Activated T-cell treated with anti-CD3 and anti-CD28 coated beads, Interleukin-2, amount 50 U/mL, for 72 hours (primary cell): Measurements from ENCODE around the gene AAMP. TPM values are rescaled to one million over a fixed set of nuclear protein-coding genes. Genes with fewer than 3 reads are reported as not detected.
A peak's percentile ranks its signal among the peaks of the same experiment; 100 is the strongest.

Experiments used
- ATAC-seq, 2 donors: fragments of 150-1000 bp; cut with Tn5 transposase; replicated peaks in 1 of 2; 2 replicates each; pipeline ENCODE4 v1.10.0; 2021; ENCODE audit warnings: moderate library complexity in 2 of 2, mild to moderate bottlenecking in 1 of 2
- DNase-seq, 2 donors: peaks; one replicate each; pipeline ENCODE4 v3.0.0; 2021 to 2022; ENCODE audit warnings: mixed read lengths in 1 of 2
- H3K27ac Mint-ChIP-seq: one replicate; pipeline ENCODE4 v1.8.0; 2022; ENCODE audit warnings: mild to moderate bottlenecking, moderate library complexity, mixed read lengths
- H3K27me3 Mint-ChIP-seq: one replicate; pipeline ENCODE4 v1.8.0; 2022; ENCODE audit warnings: low read depth, mixed read lengths
- H3K36me3 Mint-ChIP-seq, 2 donors: one replicate each; pipeline ENCODE4 v1.8.0; 2022; ENCODE audit warnings: mixed read lengths in 2 of 2, mild to moderate bottlenecking in 1 of 2; ENCODE audit not compliant: insufficient read depth in 2 of 2
- H3K4me1 Mint-ChIP-seq: one replicate; pipeline ENCODE4 v1.8.0; 2022; ENCODE audit warnings: low read depth, mixed read lengths
- H3K4me3 Mint-ChIP-seq, 2 donors: one replicate each; pipeline ENCODE4 v1.8.0; 2022; ENCODE audit warnings: mild to moderate bottlenecking in 2 of 2, mixed read lengths in 2 of 2, moderate library complexity in 2 of 2
- H3K9me3 Mint-ChIP-seq, 2 donors: one replicate each; pipeline ENCODE4 v1.8.0; 2022; ENCODE audit warnings: mixed read lengths in 2 of 2
- total RNA-seq, 2 donors: library from RNA; stranded (reverse); gene quantifications; one replicate each; pipeline ENCODE4 v1.2.3, GENCODE V29; 2022

The AAMP gene
- total RNA-seq, 2 donors from 2014 or later, result 51.7 to 63.0 TPM

GRCh38 chr2:218257390-218257981 lies 12.5 kb downstream of the AAMP start:
- H3K27ac Mint-ChIP-seq, result peak overlapping the region; percentile 90
- ATAC-seq (peak; percentile 66 to 72), DNase-seq (peak; percentile 74 to 84)
- H3K4me3 Mint-ChIP-seq, result peak overlapping the region; percentile 45 to 56
- H3K4me1 Mint-ChIP-seq, result peaks cover 41% of the 10 kb centered on the region
- peaks cover 6 to 7% of the 10 kb centered on the region in 2 donors for H3K36me3 Mint-ChIP-seq
- no peaks in the 10 kb centered on the region for H3K9me3 Mint-ChIP-seq
- no peaks in the 10 kb centered on the region for H3K27me3 Mint-ChIP-seq

GRCh38 chr2:218256612-218257350 lies 13.2 kb downstream of the AAMP start:
- no peak for ATAC-seq
- Mint-ChIP-seq H3K9me3 (no peaks in the 10 kb centered on the region), H3K36me3 (peaks cover 7 to 9% of the 10 kb centered on the region in 2 donors), H3K4me3 (no peak overlapping the region), H3K4me1 (peaks cover 45% of the 10 kb centered on the region), H3K27me3 (no peaks in the 10 kb centered on the region), H3K27ac (peak overlapping the region; percentile 36)
- no peak for DNase-seq

- Mint-ChIP-seq H3K4me1 (peaks cover 45% of the 10 kb centered on the region), H3K4me3 (no peak overlapping the region), H3K27ac (peak overlapping the region; percentile 61), H3K36me3 (peaks cover 9 to 10% of the 10 kb centered on the region in 2 donors), H3K9me3 (no peaks in the 10 kb centered on the region), H3K27me3 (no peaks in the 10 kb centered on the region)
- ATAC-seq, result peak; percentile 43
- no peak for DNase-seq
Observed at GRCh38 chr2:218255446-218255845, 14.5 kb downstream of the AAMP start.

GRCh38 chr2:218253232-218253625 lies 16.7 kb downstream of the AAMP start:
- Mint-ChIP-seq H3K4me3 (no peak overlapping the region), H3K4me1 (peaks cover 45% of the 10 kb centered on the region), H3K36me3 (peaks cover 16 to 27% of the 10 kb centered on the region in 2 donors), H3K27ac (peak overlapping the region; percentile 6), H3K9me3 (no peaks in the 10 kb centered on the region), H3K27me3 (no peaks in the 10 kb centered on the region)
- ATAC-seq (no peak), DNase-seq (no peak)

GRCh38 chr2:218252509-218253231 lies 17.3 kb downstream of the AAMP start:
- peaks cover 43% of the 10 kb centered on the region for H3K4me1 Mint-ChIP-seq
- peak overlapping the region; percentile 49 for H3K27ac Mint-ChIP-seq
- H3K4me3 Mint-ChIP-seq, result no peak overlapping the region
- no peaks in the 10 kb centered on the region for H3K9me3 Mint-ChIP-seq
- DNase-seq, result no peak
- H3K27me3 Mint-ChIP-seq, result no peaks in the 10 kb centered on the region
- peak; percentile 18 to 25 for ATAC-seq
- H3K36me3 Mint-ChIP-seq, result peaks cover 19 to 29% of the 10 kb centered on the region in 2 donors

GRCh38 chr2:218249691-218250090 lies 20.2 kb downstream of the AAMP start:
- Mint-ChIP-seq H3K27me3 (no peaks in the 10 kb centered on the region), H3K4me1 (peaks cover 24% of the 10 kb centered on the region), H3K27ac (peak overlapping the region; percentile 63), H3K36me3 (peaks cover 15 to 43% of the 10 kb centered on the region in 2 donors), H3K9me3 (no peaks in the 10 kb centered on the region), H3K4me3 (no peak overlapping the region)
- no peak for DNase-seq
- no peak for ATAC-seq

- peaks cover 16 to 63% of the 10 kb centered on the region in 2 donors for H3K36me3 Mint-ChIP-seq
- H3K9me3 Mint-ChIP-seq, result no peaks in the 10 kb centered on the region
- H3K4me1 Mint-ChIP-seq, result peaks cover 15% of the 10 kb centered on the region
- H3K4me3 Mint-ChIP-seq, result no peak overlapping the region
- H3K27ac Mint-ChIP-seq, result peak overlapping the region; percentile 76
- H3K27me3 Mint-ChIP-seq, result no peaks in the 10 kb centered on the region
- ATAC-seq, result peak; percentile 32 to 45
- DNase-seq, result no peak
Observed at GRCh38 chr2:218245214-218245613, 24.7 kb downstream of the AAMP start.

GRCh38 chr2:218244665-218245064 lies 25.3 kb downstream of the AAMP start:
- Mint-ChIP-seq H3K4me3 (no peak overlapping the region), H3K4me1 (peaks cover 15% of the 10 kb centered on the region), H3K36me3 (peaks cover 13 to 58% of the 10 kb centered on the region in 2 donors), H3K27me3 (no peaks in the 10 kb centered on the region), H3K27ac (peak overlapping the region; percentile 76), H3K9me3 (no peaks in the 10 kb centered on the region)
- no peak for ATAC-seq
- DNase-seq, result no peak

GRCh38 chr2:218244204-218244603 lies 25.7 kb downstream of the AAMP start:
- Mint-ChIP-seq H3K4me1 (peaks cover 15% of the 10 kb centered on the region), H3K9me3 (no peaks in the 10 kb centered on the region), H3K4me3 (no peak overlapping the region), H3K27me3 (no peaks in the 10 kb centered on the region), H3K36me3 (peaks cover 13 to 57% of the 10 kb centered on the region in 2 donors), H3K27ac (peak overlapping the region; percentile 76)
- ATAC-seq (no peak), DNase-seq (no peak)

GRCh38 chr2:218238887-218239286 lies 31.1 kb downstream of the AAMP start:
- Mint-ChIP-seq H3K36me3 (peaks cover 12 to 49% of the 10 kb centered on the region in 2 donors), H3K9me3 (no peaks in the 10 kb centered on the region), H3K4me1 (peaks cover 12% of the 10 kb centered on the region), H3K4me3 (no peak overlapping the region), H3K27ac (peak overlapping the region; percentile 40), H3K27me3 (no peaks in the 10 kb centered on the region)
- DNase-seq, result no peak
- ATAC-seq, result no peak

- ATAC-seq, result no peak
- Mint-ChIP-seq H3K4me3 (no peak overlapping the region), H3K27ac (no peak overlapping the region), H3K36me3 (peaks cover 12 to 51% of the 10 kb centered on the region in 2 donors), H3K9me3 (no peaks in the 10 kb centered on the region), H3K4me1 (peaks cover 20% of the 10 kb centered on the region), H3K27me3 (no peaks in the 10 kb centered on the region)
- no peak for DNase-seq
Observed at GRCh38 chr2:218236829-218237228, 33.1 kb downstream of the AAMP start.

GRCh38 chr2:218235017-218235416 lies 34.9 kb downstream of the AAMP start:
- no peak overlapping the region for H3K4me3 Mint-ChIP-seq
- ATAC-seq (no peak), DNase-seq (no peak)
- peak overlapping the region; percentile 90 for H3K27ac Mint-ChIP-seq
- H3K4me1 Mint-ChIP-seq, result peaks cover 33% of the 10 kb centered on the region
- H3K36me3 Mint-ChIP-seq, result peaks cover 20 to 55% of the 10 kb centered on the region in 2 donors
- no peaks in the 10 kb centered on the region for H3K27me3 Mint-ChIP-seq
- H3K9me3 Mint-ChIP-seq, result peaks cover 0 to 2% of the 10 kb centered on the region in 2 donors

GRCh38 chr2:218234521-218234920 lies 35.4 kb downstream of the AAMP start:
- DNase-seq (no peak), ATAC-seq (no peak)
- Mint-ChIP-seq H3K36me3 (peaks cover 20 to 55% of the 10 kb centered on the region in 2 donors), H3K9me3 (peaks cover 0 to 2% of the 10 kb centered on the region in 2 donors), H3K27ac (peak overlapping the region; percentile 90), H3K4me3 (no peak overlapping the region), H3K27me3 (no peaks in the 10 kb centered on the region), H3K4me1 (peaks cover 37% of the 10 kb centered on the region)
